Stomach (tissue), 9 donors: Measurements from ENCODE around the gene TMEM176A. TPM values are rescaled to one million over a fixed set of nuclear protein-coding genes. Genes with fewer than 3 reads are reported as not detected.

Experiments
- DNase-seq, 2 donors: peaks; one replicate each; pipeline versions ENCODE4 v3.0.0 to v3.0.0-alpha.2; 2013 to 2019
- H3K27ac ChIP-seq, 5 donors: fragments of 200-600 bp in 4 of 5; sonication (generic) in 4 of 5; one replicate each; pipeline ENCODE4 v1.5.1; 2013 to 2019; ENCODE audit warnings: mild to moderate bottlenecking in 1 of 5, moderate library complexity in 1 of 5
- H3K27me3 ChIP-seq, 3 donors: fragments of 200-600 bp; sonication (generic); one replicate each; pipeline ENCODE4 v1.5.1; 2017 to 2019; ENCODE audit warnings: mixed run types in 1 of 3
- H3K36me3 ChIP-seq, 4 donors: fragments of 200-600 bp; sonication (generic); 1 replicate in 3 of 4; 2 replicates in 1 of 4; pipeline ENCODE4 v1.5.1; 2016 to 2019
- H3K4me1 ChIP-seq, 4 donors: fragments of 200-600 bp; sonication (generic); one replicate each; pipeline ENCODE4 v1.5.1; 2016 to 2019
- H3K4me3 ChIP-seq, 4 donors: fragments of 200-600 bp; sonication (generic) in 3 of 4; one replicate each; pipeline ENCODE4 v1.5.1; 2016 to 2019; ENCODE audit warnings: mild to moderate bottlenecking in 1 of 4
- H3K9me3 ChIP-seq, 4 donors: fragments of 200-600 bp; sonication (generic); one replicate each; pipeline ENCODE4 v1.5.1; 2016 to 2019
- CTCF ChIP-seq, 7 experiments: fragments of 450-650 bp in 4 of 7; fragments of 200-600 bp in 3 of 7; sonication (generic) in 3 of 7; IDR thresholded peaks; one replicate each; pipeline ENCODE4 v1.5.1; 2016 to 2019; ENCODE audit warnings: antibody characterized with exemption in 7 of 7, control low read depth in 2 of 7, mild to moderate bottlenecking in 1 of 7
- EP300 ChIP-seq: sonication (generic); formaldehyde crosslinking; IDR thresholded peaks from one replicate; pipeline ENCODE4 v1.6.1; 2017; ENCODE audit warnings: antibody characterized with exemption
- POLR2A ChIP-seq, 4 donors: fragments of 450-650 bp; IDR thresholded peaks; one replicate each; pipeline ENCODE4 v1.6.1; 2016; ENCODE audit warnings: antibody characterized with exemption in 4 of 4, control low read depth in 2 of 4, mild to moderate bottlenecking in 1 of 4, moderate library complexity in 1 of 4
- POLR2AphosphoS5 ChIP-seq, 3 donors: sonication (generic); formaldehyde crosslinking; IDR thresholded peaks; one replicate each; pipeline ENCODE4 v1.6.1; 2016; ENCODE audit warnings: antibody characterized with exemption in 3 of 3
- WGBS, 5 donors: extraction: QIAGEN DNeasy Blood & Tissue Kit in 3 of 5; methylation state at CpG; one replicate each; pipeline versions ENCODE4 v1.1.5 to v1.1.7; 2013 to 2018; 5-methylcytosine and 5-hydroxymethylcytosine counted together
- intact Hi-C: fragments of 100-400 bp; cut with DNase I; formaldehyde crosslinking; loops from one replicate; pipeline ENCODE4 v1.15.1; 2023; ENCODE audit warnings: low total_unique reads
- polyA plus RNA-seq, 3 donors: library from polyadenylated mRNA; stranded (reverse); fragments of 200-250 nt; gene quantifications; one replicate each; pipeline ENCODE4 v1.2.3, GENCODE V29; 2013
- total RNA-seq, 5 donors: library from RNA; depleted of rRNA; stranded (reverse); fragments of >200 nt; gene quantifications; one replicate each; pipeline versions ENCODE4 v1.1.0 to v1.2.3, GENCODE V29; 2014 to 2016
- donor health status: healthy with polysubstance abuse.
- donor health status: Bipolar disorder and iron deficiency.
- donor health status: healthy.

Gene TMEM176A
- total and polyA plus RNA-seq, 8 donors: 14.7 to 116 (median 38.9) TPM

DNA sequence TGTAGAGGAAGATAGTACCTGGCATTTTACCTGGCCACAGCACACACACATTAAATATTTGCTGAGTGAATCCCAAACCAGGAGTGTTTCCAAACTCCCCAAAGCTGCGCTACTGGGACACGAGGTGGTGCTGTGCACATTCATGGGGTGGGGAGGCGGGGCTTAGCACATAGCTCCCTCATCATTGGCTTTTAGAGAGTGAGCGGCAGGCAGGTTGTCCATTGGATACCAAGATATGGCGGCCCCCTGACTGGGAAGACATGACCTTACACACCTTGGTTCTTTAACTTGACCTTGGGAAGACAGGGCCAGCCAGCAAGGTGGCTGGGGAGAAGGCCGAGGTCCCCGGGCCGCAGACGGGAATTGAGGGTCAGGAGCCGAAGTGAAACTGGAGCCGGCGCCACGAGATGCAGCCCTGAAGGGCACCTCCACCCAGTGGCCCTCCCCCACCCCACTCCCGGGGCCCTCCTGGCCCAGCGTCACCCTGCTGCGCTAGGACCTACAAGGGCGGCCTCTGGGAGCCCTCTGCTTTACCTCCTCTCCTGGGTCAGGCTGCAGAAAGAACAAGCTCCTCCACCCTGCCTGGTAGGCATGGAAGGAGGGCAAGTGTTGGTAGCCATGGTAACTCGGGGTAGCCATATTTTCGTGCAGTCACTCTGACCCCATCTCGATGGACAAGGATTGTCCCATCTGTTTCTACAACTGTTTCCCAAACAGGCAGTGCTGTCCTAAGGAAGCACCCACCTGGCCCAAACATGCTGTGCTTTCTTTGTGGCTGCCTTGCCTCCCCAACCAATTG, 24.0 kb downstream of the TMEM176A start:
- DNase-seq: no peak
- H3K9me3 ChIP-seq: no peaks in the 10 kb centered on the region
- TF ChIP-seq CTCF (IDR thresholded peaks at IDR 0.05) (no peak), EP300 (no peak)
- intact Hi-C loops: no loop called here
- H3K36me3 ChIP-seq: no peaks in the 10 kb centered on the region
- peaks cover 0 to 5% (median 0%) of the 10 kb centered on the region in 4 donors for H3K4me1 ChIP-seq
- H3K4me3 ChIP-seq: no peak overlapping the region
- 91 to 96% (median 91%) methylated on average over 13 to 20 of the region's 20 CpGs for WGBS, 5 donors
- no peak overlapping the region for H3K27ac ChIP-seq
- H3K27me3 ChIP-seq: no peaks in the 10 kb centered on the region

DNA sequence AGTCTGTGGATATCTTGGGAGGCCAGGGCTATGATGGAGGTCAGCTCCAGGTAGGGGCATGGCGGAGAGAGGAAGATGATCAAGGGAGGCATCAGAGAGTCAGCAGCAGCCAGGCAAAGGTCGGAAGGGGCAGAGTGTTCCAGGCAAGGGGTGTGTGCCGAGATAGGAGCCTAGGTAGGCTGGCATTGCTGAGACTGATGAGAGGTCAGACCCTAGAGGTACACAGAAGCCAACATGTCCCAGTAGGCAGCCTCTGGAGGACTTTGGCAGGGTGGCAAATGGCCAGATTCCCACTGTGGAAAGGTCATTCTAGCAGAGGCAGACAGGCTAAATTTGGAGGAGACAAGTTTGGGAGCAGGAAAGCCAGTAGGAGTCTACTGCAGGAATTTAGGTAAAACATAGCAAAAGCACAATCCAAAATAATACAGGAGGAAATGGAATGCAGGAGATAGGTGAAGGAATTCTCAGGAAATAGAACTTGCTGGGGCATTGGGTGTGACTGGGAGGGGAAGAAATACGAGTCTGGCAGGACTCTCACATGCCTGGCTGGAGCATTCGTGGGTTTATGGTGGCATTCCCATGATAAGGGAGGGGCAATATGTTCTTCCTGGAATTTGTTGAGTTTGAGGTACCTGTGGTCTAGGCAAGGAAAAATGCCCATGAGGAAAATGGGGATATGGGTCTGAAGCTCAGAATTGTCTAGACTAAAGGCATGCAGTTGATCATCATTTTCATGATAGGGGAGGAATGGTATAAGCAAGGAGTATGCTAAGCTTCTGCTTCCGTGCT, 25.7 kb downstream of the TMEM176A start:
- H3K27ac ChIP-seq: no peak overlapping the region

GRCh38 chr7:150828384-150828783, 27.8 kb downstream of the TMEM176A start:
- Histone ChIP-seq H3K36me3 (no peaks in the 10 kb centered on the region), H3K4me1 (peaks cover 0 to 5% (median 0%) of the 10 kb centered on the region in 4 donors), H3K9me3 (no peaks in the 10 kb centered on the region), H3K27me3 (peaks cover 0 to 6% (median 0%) of the 10 kb centered on the region in 3 donors), H3K4me3 (no peak overlapping the region), H3K27ac (no peak overlapping the region)
- DNase-seq: no peak
- 66 to 98% (median 87%) methylated on average over 2 of the region's 2 CpGs for WGBS, 5 donors
- intact Hi-C loops: no loop called here
- no peak for TF ChIP-seq EP300

More for the DNA sequence above, 25.7 kb downstream of the TMEM176A start:
- 59 to 68% (median 62%) methylated on average over 6 of the region's 6 CpGs for WGBS, 5 donors
- Histone ChIP-seq H3K9me3 (no peaks in the 10 kb centered on the region), H3K4me3 (no peak overlapping the region), H3K4me1 (peaks cover 0 to 5% (median 0%) of the 10 kb centered on the region in 4 donors), H3K27me3 (no peaks in the 10 kb centered on the region), H3K36me3 (no peaks in the 10 kb centered on the region)
- no peak for DNase-seq
- intact Hi-C loops: no loop called here
- TF ChIP-seq POLR2AphosphoS5 (IDR thresholded peaks at IDR 0.05): no peak
- TF ChIP-seq CTCF (IDR thresholded peaks at IDR 0.05): no peak
- TF ChIP-seq POLR2A (IDR thresholded peaks at IDR 0.05): no peak
- no peak for TF ChIP-seq EP300

DNA sequence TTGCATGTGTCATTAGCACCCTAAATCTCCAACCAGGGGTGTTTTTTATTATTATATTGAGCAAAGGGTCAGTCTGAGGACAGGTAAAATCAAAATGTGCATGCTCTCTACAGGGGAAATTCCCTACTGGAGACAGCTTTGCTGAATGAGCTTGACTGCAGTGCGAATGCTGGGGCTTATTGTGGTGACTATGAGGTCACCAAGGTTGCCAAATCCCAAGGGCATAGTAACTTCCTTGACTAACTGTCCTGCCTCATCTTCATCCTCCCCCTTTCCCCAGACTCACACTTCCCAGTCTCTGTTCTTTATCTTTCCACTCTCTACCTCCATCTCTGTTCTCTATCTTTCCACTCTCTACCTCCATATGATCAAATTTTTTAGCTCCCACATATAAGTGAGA, 28.9 kb downstream of the TMEM176A start:
- Histone ChIP-seq H3K36me3 (no peaks in the 10 kb centered on the region), H3K4me3 (no peak overlapping the region), H3K4me1 (peaks cover 0 to 5% (median 0%) of the 10 kb centered on the region in 4 donors), H3K9me3 (no peaks in the 10 kb centered on the region), H3K27ac (no peak overlapping the region), H3K27me3 (peaks cover 0 to 6% (median 0%) of the 10 kb centered on the region in 3 donors)
- intact Hi-C loops: no loop called here
- TF ChIP-seq POLR2AphosphoS5 (IDR thresholded peaks at IDR 0.05) (no peak), EP300 (no peak), CTCF (IDR thresholded peaks at IDR 0.05) (no peak), POLR2A (IDR thresholded peaks at IDR 0.05) (no peak)
- 57 to 91% (median 78%) methylated on average over 1 of the region's 1 CpG for WGBS, 5 donors
- DNase-seq: no peak
